Ectodermal cell (in vitro differentiated cells): ENCODE results near the gene ODAD2.
"Not testable (repeated sequence)": the region's sequence is repeated elsewhere in the genome, so short reads cannot be mapped to it uniquely, and the experiment has no call there.

Experiments used
- H3K27ac ChIP-seq: 2 replicates; pipeline ENCODE4 v1.7.0; 2013; ENCODE audit warnings: mild to moderate bottlenecking, low read depth, low read length; ENCODE audit not compliant: insufficient read depth, poor library complexity, severe bottlenecking
- H3K27me3 ChIP-seq: 2 replicates; pipeline ENCODE4 v1.7.0; 2013; ENCODE audit warnings: mild to moderate bottlenecking, low read length; ENCODE audit not compliant: insufficient read depth, control insufficient read depth, poor library complexity, severe bottlenecking
- H3K36me3 ChIP-seq: one replicate; pipeline ENCODE4 v1.7.0; 2013; ENCODE audit warnings: low read length; ENCODE audit not compliant: control insufficient read depth, insufficient read depth
- H3K4me1 ChIP-seq: one replicate; pipeline ENCODE4 v1.7.0; 2013; ENCODE audit warnings: low read length; ENCODE audit not compliant: control insufficient read depth, insufficient read depth
- H3K4me3 ChIP-seq: 2 replicates; pipeline ENCODE4 v1.7.0; 2013; ENCODE audit warnings: low read depth, low read length, control low read depth; ENCODE audit not compliant: insufficient read depth
- H3K9me3 ChIP-seq: 2 replicates; pipeline ENCODE4 v1.7.0; 2013; ENCODE audit warnings: mild to moderate bottlenecking, low read length, moderate library complexity; ENCODE audit not compliant: control insufficient read depth
- WGBS, 2 experiments: methylation state at CpG; one replicate each; pipeline ENCODE4 v1.1.7; 2013; ENCODE audit warnings: missing lambda C conversion rate in 2 of 2; 5-methylcytosine and 5-hydroxymethylcytosine counted together

Gene ODAD2

GRCh38 chr10:27911539-27911938 lies 87.3 kb downstream of the ODAD2 start:
- Histone ChIP-seq H3K36me3 (no peaks in the 10 kb centered on the region), H3K9me3 (no peaks in the 10 kb centered on the region), H3K4me3 (no peak overlapping the region), H3K4me1 (peaks cover 21% of the 10 kb centered on the region), H3K27ac (peak overlapping the region; percentile 11), H3K27me3 (no peaks in the 10 kb centered on the region)
- WGBS, 2 experiments: 23% methylated on average over 4 of the region's 4 CpGs

GRCh38 chr10:27911011-27911410 lies 87.9 kb downstream of the ODAD2 start:
- H3K27me3 ChIP-seq: no peaks in the 10 kb centered on the region
- peaks cover 21% of the 10 kb centered on the region for H3K4me1 ChIP-seq
- H3K36me3 ChIP-seq: no peaks in the 10 kb centered on the region
- 85 to 86% methylated on average over 9 of the region's 9 CpGs for WGBS, 2 experiments
- no peak overlapping the region for H3K27ac ChIP-seq
- no peak overlapping the region for H3K4me3 ChIP-seq
- H3K9me3 ChIP-seq: no peaks in the 10 kb centered on the region

- H3K4me1 ChIP-seq: peaks cover 21% of the 10 kb centered on the region
- no peaks in the 10 kb centered on the region for H3K9me3 ChIP-seq
- H3K4me3 ChIP-seq: no peak overlapping the region
- 93 to 95% methylated on average over 2 to 3 of the region's 3 CpGs for WGBS, 2 experiments
- no peaks in the 10 kb centered on the region for H3K27me3 ChIP-seq
- no peaks in the 10 kb centered on the region for H3K36me3 ChIP-seq
- no peak overlapping the region for H3K27ac ChIP-seq
Observed at GRCh38 chr10:27908231-27908630, 90.6 kb downstream of the ODAD2 start.

GRCh38 chr10:27899485-27899884 lies 99.4 kb downstream of the ODAD2 start:
- not testable (repeated sequence) for H3K27me3 ChIP-seq, H3K36me3 ChIP-seq, H3K4me3 ChIP-seq, H3K4me1 ChIP-seq, H3K27ac ChIP-seq, H3K9me3 ChIP-seq
- WGBS, 2 experiments: 52 to 55% methylated on average over 6 of the region's 6 CpGs

GRCh38 chr10:27899058-27899457 lies 99.8 kb downstream of the ODAD2 start:
- 81% methylated on average over 8 of the region's 8 CpGs for WGBS, 2 experiments
- Histone ChIP-seq H3K4me1 (no peaks in the 10 kb centered on the region), H3K4me3 (no peak overlapping the region)

GRCh38 chr10:27893358-27893954 lies 105.4 kb downstream of the ODAD2 start:
- Histone ChIP-seq H3K27me3 (no peaks in the 10 kb centered on the region), H3K36me3 (no peaks in the 10 kb centered on the region), H3K4me3 (no peak overlapping the region), H3K4me1 (no peaks in the 10 kb centered on the region), H3K9me3 (no peaks in the 10 kb centered on the region), H3K27ac (no peak overlapping the region)
- 91 to 97% methylated on average over 7 of the region's 7 CpGs for WGBS, 2 experiments

More at GRCh38 chr10:27899058-27899457, 99.8 kb downstream of the ODAD2 start:
- Histone ChIP-seq H3K27ac (no peak overlapping the region), H3K9me3 (no peaks in the 10 kb centered on the region), H3K36me3 (no peaks in the 10 kb centered on the region), H3K27me3 (no peaks in the 10 kb centered on the region)

GRCh38 chr10:27890971-27891370 lies 107.9 kb downstream of the ODAD2 start:
- no peak overlapping the region for H3K4me3 ChIP-seq
- no peaks in the 10 kb centered on the region for H3K9me3 ChIP-seq
- no peaks in the 10 kb centered on the region for H3K36me3 ChIP-seq
- H3K4me1 ChIP-seq: no peaks in the 10 kb centered on the region
- WGBS, 2 experiments: 92 to 93% methylated on average over 3 of the region's 3 CpGs
- H3K27me3 ChIP-seq: no peaks in the 10 kb centered on the region
- no peak overlapping the region for H3K27ac ChIP-seq

- Histone ChIP-seq H3K9me3 (no peaks in the 10 kb centered on the region), H3K27ac (no peak overlapping the region), H3K27me3 (no peaks in the 10 kb centered on the region), H3K36me3 (no peaks in the 10 kb centered on the region), H3K4me3 (no peak overlapping the region), H3K4me1 (no peaks in the 10 kb centered on the region)
- 98 to 100% methylated on average over 2 of the region's 2 CpGs for WGBS, 2 experiments
Observed at GRCh38 chr10:27889518-27889917, 109.4 kb downstream of the ODAD2 start.

- no peaks in the 10 kb centered on the region for H3K27me3 ChIP-seq
- H3K4me1 ChIP-seq: no peaks in the 10 kb centered on the region
- H3K9me3 ChIP-seq: no peaks in the 10 kb centered on the region
- no peak overlapping the region for H3K27ac ChIP-seq
- no peaks in the 10 kb centered on the region for H3K36me3 ChIP-seq
- WGBS, 2 experiments: 88 to 97% methylated on average over 1 of the region's 1 CpG
- H3K4me3 ChIP-seq: no peak overlapping the region
Observed at GRCh38 chr10:27884185-27884641, 114.7 kb downstream of the ODAD2 start.

GRCh38 chr10:27878281-27878680 lies 120.6 kb downstream of the ODAD2 start:
- no peak overlapping the region for H3K4me3 ChIP-seq
- no peaks in the 10 kb centered on the region for H3K9me3 ChIP-seq
- H3K27ac ChIP-seq: no peak overlapping the region
- no peaks in the 10 kb centered on the region for H3K4me1 ChIP-seq
- no peaks in the 10 kb centered on the region for H3K27me3 ChIP-seq
- H3K36me3 ChIP-seq: no peaks in the 10 kb centered on the region
- WGBS, 2 experiments: 95 to 100% methylated on average over 1 to 4 of the region's 4 CpGs

GRCh38 chr10:27865221-27865635 lies 133.7 kb downstream of the ODAD2 start:
- Histone ChIP-seq H3K4me3 (no peak overlapping the region), H3K9me3 (no peaks in the 10 kb centered on the region), H3K36me3 (no peaks in the 10 kb centered on the region), H3K27ac (no peak overlapping the region), H3K4me1 (no peaks in the 10 kb centered on the region), H3K27me3 (no peaks in the 10 kb centered on the region)
